GM03348 (cell line): ENCODE measurements around the gene CCDC12.

Experiments
- DNase-seq: peaks from one replicate; pipeline ENCODE4 v3.0.0; 2012; ENCODE audit warnings: low spot score

CCDC12 gene

DNA sequence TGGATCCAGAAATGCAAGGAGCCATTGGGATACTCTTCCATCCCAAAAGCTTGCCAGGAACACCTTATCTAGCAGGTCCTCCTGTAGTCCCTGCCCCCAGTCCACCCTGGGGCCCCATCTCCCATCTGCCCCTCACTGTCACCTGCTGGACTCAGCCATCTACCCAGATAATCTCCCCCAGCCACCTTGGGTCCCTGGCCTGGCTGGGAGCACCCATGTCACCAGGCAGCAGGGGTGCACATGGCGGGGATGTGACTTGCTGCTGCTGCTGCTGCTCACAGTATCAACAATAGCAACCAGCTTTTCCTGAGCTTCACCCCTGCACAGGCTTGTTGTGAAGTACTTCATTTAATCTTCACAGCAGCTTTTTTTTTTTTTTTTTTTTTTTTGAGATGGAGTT lies 86.4 kb downstream of the CCDC12 start:
- no peak for DNase-seq

DNA sequence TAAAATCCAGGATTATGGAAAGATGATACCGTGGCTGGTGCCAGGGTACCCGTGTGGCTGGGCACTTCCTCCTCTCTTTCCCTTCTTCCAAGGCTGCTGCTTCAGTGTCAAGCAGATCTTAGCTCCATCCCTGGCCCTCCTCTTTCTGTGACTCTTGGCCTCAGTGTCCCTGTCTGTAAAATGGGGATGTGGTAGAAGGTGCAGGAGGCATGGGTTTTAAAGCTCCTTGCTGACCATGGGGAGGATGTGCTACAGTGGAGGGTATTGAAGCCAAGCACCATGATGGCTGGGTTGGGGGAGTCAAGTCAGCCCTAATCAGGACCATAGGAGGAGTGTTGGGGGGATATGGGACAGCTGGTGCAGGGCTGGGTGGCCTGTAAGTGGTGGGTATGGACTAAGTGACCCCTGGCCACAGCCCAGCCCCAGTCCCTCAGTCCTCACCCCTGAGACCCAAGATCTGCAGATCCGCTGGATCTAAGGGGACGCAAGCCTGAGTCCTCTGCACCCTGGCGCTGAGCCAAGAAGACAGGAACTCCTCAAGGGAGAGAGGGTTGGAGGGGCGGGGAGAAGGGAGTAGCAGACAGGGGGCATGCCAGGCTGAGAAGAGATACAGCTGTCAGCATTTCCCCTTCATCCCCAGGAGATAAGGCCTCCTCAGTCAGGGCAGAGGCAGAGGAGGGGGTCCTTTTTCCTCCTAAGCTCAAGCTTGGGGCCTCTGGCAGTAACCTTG lies 87.0 kb downstream of the CCDC12 start:
- DNase-seq: no peak

DNA sequence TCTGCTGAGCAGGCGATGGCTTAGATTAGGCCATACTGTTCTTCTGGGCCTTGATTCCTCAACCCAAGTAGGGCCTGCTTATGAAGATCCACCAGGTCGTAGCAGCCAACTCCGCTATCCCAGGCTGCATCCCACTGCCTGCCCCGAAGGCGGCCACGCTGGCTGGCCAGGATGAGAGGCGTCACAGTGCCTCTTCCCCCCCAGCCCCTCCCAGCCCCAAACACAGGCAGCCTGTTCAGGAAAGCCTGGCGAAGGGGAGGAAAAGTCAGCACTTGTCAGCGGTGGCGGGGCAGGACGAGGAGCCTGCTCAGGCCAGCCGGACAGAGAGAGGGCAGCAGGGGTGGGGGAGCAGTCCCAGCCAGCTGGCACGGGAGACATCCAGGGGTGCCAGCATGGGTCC lies 87.8 kb downstream of the CCDC12 start:
- no peak for DNase-seq

DNA sequence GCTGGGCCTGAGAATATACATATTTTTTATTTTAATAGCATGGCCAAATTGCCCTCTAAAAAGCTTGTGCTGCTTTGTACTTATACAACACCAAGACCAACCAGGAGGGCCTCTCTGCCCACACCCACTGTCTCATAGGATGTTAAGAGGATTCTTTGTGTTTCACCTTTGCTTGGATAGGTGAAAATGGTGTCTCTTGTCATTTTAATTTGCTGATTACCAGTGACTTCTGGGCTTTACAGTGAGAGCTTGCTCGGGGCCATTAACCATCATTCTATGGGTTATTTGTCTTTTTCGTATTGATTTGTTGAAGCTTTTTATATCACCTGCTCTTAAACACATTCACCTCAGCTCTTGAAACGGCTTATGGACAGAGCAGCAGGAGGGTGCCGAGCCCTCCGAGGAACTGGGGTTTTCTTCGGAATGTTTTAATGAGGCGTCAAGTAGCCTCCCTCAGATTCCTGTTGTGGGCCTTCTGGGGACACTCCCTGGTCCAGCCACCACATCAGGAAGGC lies 88.5 kb downstream of the CCDC12 start:
- no peak for DNase-seq

DNA sequence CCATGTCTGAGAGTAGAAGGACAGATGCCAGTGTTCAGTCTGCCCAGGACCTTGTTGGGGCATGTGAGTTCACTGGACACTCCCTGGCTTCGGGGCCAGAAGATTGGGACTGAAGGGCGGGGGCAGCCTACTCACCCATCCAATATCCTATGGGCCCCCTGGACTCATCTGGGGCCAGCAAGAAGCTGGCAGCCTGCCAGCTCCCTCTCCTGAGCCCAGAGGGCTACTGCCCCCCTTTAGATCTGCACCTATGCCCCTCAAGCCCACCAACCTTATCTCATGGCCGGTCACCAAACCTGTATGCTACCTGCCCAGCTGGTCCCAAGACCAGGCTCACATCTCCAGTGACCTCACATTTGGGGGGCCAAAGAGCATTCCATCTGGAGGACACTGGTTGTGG lies 90.9 kb downstream of the CCDC12 start:
- no peak for DNase-seq

DNA sequence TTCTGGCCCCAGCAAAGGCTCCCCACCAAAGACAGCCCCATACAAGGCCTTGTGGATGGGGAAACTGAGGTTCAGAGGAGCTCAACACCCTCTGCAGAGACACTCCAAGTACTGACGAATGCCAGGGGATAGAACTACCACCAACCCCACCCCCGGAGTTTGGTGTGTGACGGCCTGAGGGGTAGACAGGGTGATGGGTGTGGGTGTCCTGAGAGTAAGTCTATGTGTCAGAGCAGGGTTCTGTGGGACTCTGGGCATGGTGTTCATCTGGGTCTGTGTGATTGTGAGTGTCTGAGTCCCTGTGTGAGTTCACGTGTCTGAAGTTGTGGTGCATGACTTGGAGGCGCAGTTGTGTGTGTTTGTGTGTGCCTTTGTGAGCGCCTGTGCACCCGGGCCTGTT lies 91.6 kb downstream of the CCDC12 start:
- DNase-seq: no peak

DNA sequence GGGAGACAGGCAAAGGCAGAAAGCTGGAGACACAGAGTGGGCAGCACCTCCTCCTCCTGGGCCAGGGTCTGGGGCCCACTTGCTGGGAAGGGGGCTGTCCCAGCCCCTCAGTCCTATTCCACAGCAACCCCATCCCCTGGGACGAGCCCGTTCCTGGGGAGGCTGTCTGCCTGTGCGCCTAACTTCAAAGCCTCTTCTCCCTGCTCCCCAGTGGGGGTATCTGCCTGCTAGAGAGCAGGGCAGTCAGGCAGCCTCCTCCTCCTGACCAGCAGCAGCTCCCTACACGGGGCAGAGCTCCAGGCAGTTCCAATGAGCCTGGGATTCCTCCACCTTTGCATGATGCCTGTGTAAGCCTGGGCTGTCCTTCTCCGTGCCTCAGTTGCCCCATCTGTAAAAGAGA lies 92.1 kb downstream of the CCDC12 start:
- no peak for DNase-seq

DNA sequence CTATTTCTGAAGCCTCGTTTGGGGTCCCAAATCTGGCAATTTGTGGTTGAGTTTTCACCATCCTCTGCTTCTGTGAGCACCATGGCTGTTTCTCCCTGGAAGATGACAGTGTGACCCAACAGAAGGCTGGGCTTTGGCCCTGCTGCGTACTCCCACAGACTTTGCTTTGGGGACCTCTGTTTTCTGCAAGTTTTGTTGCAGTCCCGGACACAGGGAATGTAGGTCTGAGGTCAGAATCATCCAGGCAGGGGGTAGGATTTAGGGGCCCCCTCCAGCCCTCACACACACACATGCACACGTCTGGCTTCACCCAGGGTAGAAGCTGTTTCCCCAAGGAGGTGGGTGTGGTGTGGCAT lies 92.7 kb downstream of the CCDC12 start:
- DNase-seq: no peak

DNA sequence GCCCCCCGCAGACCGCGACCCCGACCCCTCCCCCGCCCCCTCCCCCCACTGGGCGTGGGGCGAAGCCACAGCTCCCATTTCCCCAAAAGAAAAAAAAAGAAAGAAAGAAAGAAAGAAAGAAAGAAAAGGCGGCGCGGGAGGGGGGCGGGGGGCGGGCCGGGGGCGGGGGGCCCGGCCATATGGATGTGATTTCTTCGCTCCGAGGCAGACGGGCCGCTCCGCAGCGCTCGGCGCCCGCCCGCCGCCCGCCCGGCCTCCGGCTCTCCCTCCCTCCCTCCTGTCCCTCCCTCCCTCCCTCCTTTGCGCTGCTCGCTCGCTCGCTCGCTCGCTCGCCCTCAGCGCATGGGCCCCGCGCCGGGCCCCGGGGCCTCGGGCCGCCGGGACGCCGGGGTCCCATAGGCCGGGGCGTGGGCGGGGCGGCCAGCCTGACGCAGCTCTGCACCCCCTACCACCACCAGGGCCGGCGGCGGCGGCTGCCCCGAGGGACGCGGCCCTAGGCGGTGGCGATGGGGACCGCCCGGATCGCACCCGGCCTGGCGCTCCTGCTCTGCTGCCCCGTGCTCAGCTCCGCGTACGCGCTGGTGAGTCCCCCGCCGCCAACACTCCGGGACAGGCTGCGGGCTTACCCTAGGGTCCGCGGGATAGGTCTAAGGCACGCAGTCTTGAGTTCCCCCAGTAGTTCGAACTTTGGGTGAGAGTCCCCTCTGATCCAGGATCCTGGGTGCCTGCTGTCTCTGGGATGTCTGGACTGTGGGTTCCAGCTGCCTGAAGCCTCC lies 93.3 kb downstream of the CCDC12 start:
- DNase-seq: peak; percentile 78

DNA sequence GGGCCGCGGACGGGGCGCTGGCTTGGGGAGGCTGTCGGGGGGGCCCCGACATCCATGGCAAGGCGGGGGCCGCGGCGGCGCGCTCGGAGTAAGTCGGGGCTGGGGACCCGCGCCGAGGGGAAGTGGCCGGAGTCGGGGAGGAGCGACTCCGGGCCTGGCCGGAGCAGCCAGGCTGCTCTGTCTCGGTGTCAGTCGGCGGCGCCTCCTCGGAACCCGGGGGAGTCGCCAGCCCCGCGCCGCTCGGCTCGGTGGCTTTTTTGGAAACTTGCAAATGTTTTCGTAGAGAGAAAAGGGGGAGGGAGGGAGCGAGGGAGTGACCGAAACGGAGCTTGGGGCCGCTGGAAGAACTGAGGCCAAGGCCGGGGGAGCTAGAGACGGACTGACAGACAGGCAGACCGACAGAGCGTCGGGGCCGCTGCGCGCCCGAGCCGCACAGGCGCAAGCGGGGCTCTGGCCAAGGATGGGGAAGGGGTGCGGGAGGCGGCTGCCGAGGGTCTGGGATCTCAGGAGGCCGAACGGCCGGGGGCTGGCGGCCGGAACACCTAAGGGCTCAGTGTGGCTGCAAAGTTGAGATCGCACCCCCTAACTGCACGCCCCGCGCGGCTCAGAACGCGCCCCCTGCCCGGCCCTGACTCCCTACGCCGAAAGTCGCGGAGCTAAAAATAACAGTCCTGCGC lies 94.0 kb downstream of the CCDC12 start:
- peak; percentile 46 for DNase-seq

DNA sequence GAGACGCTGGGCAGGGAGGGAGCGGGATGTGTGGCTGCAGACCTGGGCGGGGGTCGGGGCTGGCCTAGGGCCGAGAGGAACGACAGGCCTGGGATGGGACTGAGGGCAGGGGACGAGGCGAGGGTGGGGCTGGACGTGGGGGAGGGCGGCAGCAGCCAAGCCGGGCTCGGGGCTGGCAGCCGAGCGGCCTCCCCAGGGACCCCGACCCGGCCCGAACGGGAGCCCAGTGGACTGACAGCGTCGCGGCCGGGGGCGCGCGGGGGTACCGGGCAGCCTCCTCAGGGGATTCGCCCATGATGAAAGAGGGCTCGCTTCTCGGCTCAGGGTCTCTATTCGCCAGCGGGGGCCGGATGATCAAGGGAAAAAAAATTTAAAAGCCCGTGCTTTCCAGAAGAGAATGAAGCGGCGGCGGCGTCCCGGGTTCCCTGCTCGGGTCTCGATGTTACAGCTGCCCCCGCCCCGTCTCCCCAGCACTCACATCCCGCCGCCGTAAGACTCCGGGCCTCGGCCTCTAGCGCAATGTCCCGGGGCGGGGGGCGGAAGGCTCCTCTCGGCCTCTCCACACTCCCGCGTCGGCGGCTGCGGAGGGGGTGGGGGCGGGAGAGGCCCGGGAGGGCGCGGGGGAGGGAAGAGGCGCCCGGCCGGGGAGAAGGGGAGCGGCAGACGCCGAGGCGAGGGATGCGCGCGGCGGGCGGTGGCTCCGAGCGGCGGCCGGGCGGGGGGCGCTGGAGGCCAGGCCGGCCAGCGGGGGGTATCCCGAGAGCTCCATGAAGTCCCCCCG lies 94.8 kb downstream of the CCDC12 start:
- peak; percentile 51 for DNase-seq

DNA sequence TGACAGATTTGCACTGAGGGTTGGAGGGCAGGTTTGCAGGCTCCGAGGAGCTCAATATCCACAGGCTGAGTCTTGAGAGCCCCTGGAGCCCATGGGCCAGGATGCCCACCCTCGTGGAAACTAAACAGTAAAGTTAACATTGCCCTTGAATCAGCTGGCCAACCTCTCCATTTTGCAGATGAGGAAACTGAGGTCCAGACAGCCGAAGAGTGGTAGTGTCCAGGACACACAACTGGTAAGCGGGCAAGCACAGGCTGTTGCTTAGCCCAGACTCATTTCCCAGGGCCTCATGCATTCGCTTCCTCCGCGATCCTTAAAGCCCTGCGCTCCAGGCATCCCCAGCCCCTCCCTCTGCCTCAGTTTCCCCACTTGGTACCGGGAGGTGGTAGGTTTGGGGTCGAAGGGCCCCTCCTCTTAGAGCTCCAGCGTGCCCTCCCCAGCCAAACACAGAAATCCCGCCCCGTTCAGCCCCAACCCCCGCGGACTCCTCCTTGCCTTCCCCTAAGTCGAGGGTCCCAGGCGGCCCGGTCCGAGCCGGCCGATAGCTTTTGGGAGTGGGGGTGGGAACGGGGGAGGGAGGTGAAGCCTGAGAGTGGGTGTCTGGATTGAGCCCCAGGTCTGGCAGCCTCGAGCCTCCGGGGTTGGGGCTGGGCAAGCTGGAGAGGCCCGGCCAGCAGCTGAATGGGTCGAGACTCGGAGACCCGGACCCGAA lies 95.5 kb downstream of the CCDC12 start:
- no peak for DNase-seq

DNA sequence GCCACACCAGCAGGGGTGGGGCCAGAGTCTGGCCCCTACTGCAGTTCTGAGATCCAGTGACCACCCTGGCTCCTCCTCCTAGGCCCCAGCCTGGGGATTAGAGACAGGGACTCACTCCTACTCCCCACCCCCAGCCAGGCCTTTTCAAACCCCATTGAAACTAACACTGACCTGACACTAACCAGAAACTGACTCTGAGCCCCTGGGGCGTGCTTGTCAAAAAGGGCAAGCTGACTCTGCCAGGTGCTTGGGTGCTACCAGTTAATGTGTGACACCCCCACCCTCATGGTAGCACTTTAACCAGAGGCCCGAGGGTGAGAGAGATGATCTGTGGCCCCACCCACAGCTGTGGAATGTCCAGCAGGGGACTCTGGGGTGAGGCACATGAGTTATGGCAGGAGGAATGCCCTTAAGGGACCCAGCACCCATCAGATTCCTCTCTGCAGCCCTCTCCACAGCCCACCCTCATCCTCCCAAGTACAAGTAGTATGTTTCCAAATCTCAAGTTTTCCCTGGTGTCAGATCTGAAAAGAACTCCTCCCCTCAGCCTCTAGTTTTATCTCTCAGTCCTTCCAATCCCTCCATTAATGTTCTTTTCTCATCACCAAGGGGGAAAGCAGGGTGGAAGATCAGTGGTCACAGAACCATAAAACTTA lies 97.6 kb downstream of the CCDC12 start:
- DNase-seq: peak; percentile 46

DNA sequence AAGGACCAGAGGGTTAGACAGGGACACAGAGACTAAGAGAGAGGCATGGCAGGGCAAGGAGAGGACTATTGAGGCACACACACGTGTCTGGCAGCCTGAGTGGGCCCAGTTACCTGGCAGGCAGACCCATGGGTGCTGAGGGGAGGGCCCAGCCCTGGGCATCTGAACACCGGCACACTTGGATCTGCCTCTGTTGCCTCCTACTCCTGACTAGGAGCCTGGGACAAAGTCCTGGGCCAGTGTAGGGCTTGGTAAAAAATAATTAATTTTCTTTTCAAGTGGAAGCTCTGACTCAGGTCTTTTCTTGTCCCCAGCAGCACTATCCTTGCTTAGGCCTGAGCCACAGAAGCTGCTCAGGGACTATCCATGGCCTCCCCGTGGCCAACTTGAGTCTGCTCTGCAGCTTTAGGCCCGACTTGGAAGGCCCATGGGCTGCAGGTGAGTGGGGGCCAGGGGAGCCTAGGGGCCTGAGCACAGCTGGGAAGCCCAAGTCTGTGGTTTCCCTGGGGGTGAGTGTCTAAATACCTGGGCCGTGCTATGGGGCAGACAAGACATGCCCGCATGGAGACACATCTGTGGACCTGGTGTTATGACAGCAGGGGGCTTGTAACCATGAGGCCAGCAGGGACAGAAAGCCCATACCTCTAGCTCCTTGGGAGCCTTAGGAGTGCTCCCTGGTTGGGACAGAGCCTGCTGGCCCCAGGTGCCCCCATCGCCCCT lies 99.0 kb downstream of the CCDC12 start, which contains the start of gene PTH1R:
Gene PTH1R, plus strand, starts transcription at position 316 of the 720 bp plus-strand sequence. CDS start 5,839 bp downstream, outside the sequence.
- DNase-seq: no peak

DNA sequence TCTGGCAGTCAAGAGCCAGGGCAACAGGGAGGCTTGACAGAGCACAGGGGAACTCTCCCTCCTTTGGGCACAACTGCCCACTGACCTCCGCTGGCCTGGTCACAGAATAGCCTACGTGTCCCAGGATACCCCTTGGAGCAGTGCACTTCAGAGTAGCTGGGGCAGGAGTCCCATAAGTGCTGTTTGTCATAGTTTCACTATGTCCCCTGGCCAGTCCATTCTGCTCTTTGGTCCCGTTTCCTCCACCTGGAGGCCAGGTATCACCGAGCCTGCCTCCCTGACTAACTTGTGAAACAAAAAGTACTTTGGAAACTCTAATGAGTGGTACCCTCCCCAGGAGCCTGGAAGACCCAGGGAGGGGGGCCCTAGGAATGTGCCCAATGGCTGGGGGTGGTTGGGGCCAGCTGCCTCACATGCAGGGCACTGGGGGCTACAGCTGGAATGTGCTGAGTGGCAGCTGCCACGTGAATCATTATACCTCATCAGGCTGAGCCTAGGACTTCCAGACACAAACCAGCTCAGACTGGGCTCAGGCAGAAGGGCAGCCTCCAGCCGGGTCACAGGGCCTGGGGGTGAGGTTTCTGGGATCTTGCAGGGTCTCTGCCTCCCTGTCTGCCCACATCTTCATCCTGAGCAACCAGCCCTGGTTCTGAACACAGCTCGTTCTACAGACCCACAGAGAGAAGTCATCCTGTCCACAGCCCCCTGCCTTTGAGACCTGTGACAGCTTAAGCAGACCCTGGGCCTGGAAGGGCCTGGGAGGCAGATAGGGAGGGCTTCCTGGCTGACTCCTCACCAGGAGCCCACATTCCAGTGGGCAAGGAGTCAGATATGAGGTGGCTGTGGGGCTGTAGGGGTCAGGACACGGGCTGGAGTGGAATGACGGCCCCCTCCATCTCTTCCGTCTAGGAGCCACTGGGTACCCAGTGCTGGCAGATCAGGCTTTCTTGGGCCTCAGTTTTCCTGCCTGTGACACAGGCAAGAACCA lies 99.9 kb downstream of the CCDC12 start:
- no peak for DNase-seq

DNA sequence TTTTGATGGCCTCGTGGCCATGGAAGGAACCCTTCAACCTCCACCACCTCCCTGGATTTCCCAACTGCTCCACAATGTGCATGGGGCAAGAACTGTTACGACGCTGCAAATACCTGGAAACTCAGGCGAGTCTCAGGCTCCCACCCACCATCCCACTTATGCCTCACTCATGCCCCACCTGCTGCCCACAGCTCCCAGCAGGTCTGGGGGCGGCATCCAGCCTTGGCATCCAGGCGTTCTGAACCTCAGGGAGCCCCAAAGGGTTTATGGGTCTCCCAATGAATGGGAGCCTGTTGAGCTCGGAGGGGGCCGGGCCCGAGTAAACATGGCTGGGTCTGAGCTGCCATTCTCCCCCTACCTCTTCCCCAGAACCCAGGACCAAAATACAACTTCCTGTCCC lies 101.0 kb downstream of the CCDC12 start:
- no peak for DNase-seq

DNA sequence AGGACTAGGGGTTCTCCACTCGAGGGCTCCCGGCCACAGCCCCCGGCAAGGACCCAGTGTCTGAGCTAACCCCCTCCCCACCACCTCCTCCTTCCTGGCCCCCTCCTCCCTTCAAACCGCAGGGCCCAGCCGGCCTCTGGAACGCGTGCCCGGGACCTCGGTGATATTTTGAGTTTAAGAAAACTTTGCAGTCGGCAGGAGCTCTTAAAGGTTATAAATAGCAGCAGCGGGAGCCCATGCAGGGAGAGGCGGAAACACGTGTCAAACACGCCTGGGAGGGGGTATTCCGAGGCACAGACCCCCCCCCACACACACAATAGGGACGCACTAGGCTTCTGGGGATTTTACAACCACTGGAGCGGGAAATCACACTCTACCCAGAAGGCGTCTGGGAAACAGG lies 102.1 kb downstream of the CCDC12 start:
- DNase-seq: no peak

DNA sequence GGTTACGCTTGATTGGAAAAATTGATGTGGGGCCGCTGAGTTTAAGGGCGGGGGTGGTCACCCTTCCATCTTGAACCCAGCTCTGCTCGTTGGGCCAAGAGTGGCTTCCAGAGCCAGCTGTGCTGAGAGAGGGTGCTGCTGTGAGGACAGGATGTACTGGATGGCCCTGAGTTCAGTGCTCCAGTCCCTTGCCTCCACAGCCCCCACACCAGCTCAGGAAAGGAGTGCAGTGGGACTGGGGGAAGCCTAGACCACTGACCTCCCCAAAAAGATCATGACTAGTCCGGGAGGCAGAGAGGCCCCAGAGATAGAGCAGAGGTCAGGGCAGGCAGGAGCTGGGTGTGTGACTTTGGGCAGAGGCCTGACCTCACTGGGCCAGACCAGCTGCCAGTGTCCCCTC lies 103.0 kb downstream of the CCDC12 start:
- no peak for DNase-seq
